ENCODE measurements around the gene RANBP6.

RANBP6 gene

DNA sequence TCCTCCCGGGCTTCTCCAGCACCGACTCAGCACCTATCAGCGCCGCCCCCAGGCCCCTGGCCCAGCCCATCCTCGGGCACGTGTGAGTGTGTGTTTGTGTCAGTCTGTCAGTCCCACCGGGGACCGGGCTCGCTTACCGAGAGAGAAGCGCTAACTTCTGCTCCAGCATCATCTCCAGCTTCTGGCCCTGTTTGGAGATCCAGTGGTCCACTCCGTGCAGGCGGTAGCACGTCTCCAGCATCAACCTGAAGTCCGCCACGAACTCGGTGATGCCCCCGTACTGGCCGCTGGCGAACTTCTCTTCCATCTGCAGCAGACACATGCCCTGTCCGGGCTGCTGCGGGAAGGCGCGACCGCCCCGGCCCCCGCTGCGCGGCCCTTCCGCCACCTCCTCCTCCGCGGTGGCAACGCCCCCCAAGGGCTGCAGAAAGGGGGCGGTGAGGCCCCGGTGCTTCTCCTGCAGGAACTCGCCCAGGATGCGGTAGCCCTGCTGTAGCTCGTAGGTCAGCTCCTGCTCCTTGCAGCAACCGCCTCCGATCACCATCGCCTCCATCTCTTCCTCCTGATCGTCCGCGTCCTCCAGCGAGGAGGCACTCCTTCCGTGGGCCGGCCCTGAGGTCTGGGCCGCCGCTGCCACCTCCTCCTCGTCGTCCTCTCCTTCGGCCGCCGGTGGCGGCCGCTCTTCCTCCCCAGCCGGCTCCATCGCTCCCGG, 8.2 kb downstream of the RANBP6 start:
- DNase-seq: peak; percentile 87 to 93 (median 92)

DNA sequence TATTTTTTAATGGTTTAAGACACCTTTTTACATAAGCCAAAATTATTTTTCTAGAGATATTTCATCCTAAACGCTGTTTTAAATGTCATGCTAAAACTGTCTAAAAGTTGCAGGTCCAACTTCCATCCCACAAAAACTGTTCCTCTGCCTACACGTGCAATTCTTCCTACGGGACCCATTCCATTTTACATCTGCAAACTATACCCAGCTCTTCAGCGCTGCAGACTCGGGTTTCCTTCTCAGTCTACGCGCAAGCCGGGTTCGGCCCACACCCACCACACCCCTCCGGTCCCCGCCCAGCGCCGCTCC, 8.7 kb downstream of the RANBP6 start:
- no peak for DNase-seq

- DNase-seq: no peak
Observed at GRCh38 chr9:6000955-6001354, 14.5 kb downstream of the RANBP6 start.

DNA sequence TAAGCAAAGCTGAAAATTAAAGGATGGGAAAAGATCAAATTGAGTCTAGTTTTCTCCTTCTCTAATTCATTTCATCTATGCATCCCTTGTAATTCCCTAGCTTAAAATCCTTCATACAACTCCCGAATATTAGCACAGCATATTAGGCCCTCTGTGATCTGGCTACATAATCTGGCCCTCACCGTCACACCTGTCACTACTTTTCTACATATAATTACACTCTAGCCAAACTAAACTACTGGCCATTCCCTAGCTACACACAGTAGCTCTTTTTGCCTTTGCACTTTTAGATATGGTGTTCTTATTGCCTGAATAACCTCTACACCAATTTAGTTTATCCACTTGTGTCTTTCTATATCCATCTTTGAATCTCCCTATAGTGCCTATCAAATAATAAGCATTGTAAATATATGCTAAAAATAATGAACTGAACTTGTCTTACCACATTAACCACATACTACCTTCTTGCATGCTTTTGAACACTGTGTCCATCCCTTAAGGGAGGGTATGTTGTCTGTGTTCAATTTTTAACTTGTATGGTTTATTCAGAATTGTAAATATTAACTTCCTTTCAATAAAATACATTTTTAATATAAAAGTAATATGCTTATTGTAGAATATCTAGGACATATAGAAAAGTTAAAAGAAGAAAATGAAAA, 15.9 kb downstream of the RANBP6 start:
- no peak for DNase-seq

DNA sequence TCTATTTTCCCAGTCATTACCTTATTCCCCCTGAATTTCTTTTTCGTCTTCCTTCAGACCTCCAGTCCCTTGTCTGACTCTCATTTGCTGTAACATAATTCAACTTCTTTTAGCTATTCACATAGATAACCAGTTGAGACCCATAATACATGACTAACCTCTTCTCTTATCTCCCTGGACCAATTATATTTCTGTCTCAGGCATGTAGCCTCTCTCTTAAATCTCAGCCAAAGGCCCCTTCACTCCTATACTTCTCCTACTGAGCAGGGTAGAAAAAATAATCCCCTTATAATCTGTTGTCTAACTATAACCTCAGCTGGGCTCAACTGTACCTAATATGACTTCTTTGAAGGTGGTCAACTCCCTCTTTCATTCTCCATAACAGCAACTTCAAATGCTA, 20.9 kb downstream of the RANBP6 start:
- no peak for DNase-seq

DNA sequence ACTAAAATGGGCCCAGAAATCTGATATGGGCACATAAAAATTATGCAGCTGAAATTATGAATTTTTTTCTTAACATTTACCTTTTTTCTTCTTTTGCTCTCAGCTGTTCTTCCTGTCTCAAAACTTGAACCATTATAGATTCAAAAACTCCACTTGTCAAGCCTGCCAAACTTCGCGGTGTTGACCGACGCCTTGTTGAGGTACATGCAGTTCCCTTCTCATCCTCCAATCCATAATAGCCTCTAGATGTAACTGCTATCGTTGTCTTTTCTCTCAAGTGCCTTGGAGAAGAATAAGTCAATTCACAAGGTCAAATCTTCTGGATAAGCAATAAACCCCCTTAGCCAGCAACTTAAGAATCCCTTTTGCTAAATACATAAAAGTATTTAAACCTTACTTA, 27.2 kb downstream of the RANBP6 start:
- DNase-seq: no peak

- no peak for DNase-seq
Observed at GRCh38 chr9:5983042-5983441, 32.4 kb downstream of the RANBP6 start.

DNA sequence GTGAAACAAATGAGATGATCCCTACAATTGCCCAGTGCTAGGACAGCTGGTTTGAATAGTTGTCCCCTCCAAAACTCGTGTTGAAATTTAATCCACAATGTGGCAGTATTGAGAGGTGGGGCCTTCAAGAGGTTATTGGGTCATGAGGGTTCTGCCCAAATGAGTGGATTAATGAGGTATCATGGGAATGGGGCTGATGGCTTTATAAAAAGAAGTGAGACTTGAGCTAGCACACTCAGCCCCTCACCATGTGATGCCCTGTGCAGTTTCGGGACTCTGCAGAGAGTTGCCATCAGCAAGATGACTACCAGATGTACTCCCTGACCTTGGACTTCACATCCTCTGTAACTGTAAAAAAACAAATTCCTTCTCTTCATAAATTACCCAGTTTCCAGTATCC, 33.1 kb downstream of the RANBP6 start:
- no peak for DNase-seq

DNA sequence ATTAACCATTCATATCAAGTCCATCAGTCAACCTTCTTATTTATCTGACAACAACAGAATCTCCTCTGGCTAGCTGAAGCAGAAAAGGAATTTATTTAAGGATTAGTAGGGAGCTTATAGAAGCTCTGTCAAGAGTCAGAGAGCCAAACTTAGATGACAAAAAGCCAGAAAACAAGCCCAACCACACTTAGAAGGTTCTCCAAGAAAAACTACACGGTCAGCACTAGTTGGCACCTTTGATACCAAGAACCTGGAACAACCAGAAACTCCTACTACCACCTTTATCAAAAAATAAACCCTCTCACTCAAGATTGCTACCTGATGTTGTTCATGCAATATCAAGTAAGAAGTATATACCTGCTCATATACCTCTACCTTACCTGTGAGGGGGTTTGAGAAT, 36.9 kb downstream of the RANBP6 start:
- DNase-seq: no peak

DNA sequence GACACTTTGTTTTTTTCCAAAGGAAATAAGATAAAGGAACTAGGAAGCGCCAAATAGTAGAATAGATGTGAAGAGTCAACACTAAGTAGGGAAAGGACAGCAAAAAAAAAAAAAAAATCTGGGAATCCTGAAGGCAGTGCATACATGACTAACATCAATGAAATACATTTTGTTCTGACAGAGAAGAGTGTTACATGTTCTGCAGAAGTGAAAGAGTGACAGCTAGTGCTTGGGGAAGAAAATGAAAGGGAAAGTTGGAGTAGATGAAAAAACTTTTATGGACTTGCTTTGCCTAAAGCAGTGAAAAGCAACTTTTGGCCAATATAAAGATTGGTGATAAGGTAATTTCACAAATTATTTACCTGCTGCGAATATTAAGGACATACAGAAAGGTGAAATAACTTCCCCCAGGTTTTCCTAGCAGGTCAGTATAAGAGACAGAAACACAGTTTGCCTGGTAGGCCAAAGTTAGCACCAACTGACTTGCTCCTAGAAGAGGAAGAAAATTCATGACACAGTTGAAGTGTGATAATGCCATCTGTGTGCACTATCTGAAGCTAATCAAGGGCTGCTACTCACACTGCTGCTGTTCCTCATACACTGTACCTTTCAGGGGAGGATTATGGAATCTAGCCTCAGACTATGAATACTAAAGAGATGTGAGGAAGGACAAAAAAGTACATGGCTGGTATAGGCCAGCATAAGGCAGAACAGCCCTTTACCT, 38.6 kb downstream of the RANBP6 start:
- no peak for DNase-seq

DNA sequence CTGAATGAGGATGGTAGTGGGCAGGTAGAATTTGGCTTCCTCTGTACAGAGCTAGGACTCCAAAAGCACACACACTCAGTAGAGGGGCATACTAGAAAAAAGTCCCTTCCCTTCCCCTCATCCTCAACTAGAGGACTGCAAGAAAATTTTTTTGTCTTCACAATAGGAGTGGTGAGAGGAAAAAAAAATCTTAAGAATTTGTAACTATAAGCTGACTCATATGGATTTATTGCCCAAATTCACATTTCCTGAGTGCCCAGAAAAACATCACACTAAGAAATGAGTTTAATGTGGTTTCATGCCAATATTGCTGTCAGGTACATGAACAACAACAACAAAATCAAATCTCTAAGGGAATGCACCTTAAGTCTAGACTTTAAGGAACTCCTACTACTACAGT, 43.7 kb downstream of the RANBP6 start:
- no peak for DNase-seq

Measured in stimulated activated naive CD4-positive, alpha-beta T cell (primary cell).